GM19193 (cell line): ENCODE results near the gene ZDHHC8.

Experiments used
- POLR2A ChIP-seq: IDR thresholded peaks from 4 replicates; pipeline ENCODE4 v1.6.1; 2011; ENCODE audit not compliant: insufficient read depth, insufficient read length; ENCODE audit errors: extremely low read depth

Gene ZDHHC8

DNA sequence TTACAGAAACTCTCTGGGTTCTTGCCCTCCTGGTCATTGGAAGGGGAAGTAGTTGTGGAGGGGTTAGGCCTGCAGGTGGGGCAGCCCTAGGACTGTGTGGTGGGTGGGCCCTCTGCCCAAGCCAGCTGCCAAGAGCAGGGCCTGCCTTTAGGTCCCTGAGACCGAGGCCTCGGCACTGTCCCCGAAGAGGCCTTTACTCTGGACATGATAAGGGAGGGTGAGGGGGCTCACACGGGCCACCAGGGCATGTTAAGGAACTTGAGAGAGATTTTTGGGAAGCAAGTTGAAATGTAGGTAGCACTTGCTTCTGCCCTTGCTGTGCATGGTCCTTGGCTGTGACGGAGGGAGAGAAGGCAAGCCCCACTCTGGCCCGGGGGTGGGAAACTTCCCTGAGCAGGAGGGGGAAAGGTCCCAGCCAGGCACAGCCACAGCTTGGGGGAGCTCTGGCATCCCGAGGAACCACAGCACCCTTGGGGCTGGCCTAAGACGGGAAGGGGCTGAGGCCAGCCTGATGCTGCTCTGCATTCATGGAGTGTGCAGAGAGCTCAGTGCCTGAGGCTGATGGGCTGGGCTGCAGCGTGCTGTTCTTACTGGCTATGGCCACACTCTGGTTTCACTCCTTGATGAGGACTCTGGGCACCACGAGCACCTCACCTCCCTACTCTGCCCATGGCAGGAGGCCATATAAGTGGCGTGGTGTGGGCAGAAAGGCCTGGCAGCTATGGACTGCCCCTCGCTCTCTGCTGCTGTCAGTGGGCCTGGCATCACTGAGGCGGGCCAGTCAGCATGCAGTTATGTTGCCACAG is 23.4 kb upstream of the ZDHHC8 start:
- no peak for TF ChIP-seq POLR2A

DNA sequence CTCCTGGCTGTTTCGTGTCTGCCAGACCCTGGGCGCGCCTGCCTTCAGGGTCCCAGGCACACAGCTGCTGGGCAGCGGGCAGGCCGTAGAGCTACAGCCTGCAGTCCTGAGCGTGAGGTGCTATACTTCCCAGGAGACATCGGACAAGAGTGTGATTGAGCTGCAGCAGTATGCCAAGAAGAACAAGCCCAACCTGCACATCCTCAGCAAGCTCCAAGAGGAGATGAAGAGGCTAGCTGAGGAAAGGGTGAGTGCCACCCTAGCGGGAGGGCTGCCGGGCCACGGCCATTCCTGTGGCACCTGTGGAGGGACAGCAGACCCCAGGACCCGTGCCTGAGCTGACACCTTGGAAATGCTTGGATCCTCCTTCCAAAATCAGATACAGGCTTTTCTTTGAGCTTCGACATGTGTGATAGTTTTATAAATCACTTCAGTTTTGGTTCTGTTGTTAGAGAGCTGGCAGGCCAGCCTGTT is 22.8 kb upstream of the ZDHHC8 start:
- TF ChIP-seq POLR2A: no peak

DNA sequence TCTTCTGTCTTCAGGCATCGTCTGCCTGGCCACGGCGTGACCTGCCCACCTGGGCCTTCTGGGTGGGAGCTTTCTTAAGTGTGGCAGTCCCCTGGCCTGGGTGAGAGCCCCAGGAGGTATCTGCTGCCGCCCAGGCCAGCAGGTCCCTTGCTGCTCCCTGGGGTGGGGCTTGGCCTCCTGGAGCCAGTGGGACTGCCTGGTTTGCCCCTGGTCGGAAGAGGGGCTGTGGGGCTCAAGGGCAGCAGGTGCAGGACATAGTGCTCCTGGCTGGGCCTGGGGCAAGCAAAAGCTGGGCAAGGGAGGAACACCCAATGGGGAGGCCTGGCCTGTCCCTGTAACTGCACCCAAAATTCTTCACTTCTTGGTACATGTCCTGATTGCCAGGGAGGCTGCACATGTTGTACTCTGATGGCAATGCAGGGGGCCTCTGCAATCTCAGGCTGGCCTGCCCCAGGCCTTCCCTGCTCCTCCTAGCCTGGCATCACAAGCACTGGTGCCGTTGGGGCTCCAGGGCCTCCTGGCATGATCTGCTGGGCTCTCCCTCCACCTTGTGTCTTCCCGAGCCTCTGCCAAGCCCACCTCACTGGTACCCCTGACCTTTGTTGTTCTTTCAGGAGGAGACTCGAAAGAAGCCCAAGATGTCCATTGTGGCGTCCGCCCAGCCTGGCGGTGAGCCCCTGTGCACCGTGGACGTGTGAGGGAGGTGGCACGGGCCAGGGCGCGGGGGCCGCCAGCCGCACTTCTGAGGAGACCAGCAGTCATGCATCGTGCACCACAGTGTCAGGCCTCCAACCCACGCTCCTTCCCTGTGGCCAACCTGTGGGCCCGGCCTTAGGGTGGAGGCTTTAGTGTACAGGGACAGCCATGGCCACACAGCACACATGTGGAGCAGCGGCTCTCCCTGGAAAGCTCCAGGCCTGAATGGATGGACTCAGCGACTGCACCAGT is 21.9 kb upstream of the ZDHHC8 start:
- TF ChIP-seq POLR2A: peak; percentile 42

DNA sequence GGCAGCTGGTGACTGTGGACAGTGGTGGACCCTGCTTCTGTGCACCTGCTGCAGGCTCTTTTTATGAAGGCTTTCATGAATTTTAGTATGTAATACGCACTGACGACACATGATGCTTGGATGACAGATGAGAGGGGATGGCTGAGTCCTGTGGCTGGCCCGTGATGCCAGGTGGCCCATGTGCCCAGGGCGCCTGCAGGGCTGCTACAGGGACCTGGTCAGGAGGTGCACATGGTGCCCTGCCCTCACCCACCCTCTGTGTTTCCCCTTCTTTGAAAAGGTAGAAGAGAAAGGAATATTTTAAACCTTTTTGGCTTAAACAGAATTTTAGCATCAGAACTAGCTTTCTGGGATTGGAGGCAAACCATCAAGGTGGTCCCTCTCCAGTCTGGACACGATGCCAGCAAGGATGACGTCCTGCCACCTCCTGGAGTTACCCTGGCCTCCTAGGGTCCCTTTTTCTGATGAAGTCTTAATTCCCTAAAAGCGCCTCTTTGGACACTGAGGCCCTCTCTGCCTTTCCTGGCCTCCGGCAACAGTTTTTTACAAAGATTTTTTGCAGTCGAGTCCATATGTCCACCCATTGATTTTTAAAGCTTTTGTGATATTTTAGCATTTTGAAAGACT is 21.1 kb upstream of the ZDHHC8 start:
- TF ChIP-seq POLR2A: no peak

DNA sequence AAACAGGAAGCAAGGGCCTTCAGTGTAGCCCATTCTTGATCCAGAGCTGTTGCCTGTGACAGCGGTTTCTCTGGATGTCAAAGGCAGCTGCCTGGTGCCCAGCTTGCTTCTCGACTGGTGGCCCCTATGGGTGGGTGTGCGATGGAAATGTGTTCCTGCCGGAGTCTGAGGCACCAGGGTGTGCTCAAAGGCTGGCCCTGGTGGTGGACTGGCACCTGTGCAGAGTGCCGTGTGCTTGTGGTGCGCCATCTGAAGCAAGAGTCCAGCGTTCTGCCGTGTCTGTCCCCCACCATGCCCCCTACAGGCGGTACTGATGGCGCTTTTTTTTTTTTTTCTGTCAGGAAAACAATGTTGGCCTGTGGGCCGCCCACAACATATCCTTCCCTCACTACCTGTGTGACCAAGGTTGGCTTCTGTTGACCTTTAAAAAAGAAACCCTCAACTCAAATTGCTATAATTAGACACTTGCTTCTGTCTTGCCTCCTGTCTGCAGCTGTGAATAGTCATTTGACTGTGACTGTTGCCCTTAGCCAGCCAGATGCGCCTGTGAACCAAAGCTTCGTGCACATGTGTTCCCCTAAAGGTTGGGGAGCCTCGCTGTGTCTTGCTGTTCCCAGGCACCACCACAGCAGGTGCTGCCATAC is 20.4 kb upstream of the ZDHHC8 start:
- peak; percentile 39 for TF ChIP-seq POLR2A

DNA sequence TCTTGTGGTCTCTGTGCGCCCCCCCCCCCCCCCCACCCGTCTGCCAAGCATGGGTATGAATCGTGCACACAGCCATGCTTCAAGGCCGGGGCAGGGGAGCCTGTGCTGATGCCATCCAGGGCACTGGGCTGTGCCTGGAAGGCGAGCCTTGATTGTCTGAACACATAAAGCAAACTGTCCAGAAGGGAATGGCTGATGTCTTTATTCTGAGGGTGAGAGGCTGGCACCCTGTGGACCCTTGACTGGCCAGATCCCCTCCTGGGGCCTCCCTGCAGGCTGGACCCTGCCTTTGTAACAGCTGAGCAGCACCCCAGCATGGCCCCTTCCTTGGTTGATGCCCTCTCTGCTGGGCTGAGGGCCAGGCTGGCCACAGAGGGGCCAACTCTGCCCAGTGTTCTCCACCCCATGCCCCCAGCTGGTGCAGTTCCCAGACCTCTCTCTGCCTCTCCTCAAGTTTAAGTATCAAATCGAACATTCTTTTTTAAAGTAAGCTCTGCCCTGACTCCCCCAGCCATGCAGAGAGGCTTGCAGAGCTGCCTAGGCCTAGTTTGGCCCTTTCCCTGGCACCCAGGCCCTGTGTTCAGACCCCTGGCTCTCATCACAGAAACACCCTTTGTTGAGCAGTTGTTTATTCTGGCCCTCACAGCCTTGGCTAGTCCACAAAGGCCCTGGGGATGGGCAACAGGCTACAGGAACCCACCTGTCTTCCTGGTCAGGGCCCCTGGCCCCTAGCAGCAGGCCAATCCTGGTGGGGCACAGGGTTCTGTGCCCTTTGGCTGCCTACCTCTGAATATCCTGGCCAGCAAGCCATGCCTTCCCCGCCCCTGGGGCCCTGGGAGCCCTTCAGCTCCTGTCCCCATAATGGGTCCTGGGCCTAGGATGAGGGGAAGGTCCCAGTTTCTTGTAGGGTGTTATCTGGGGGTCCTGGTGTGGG is 19.6 kb upstream of the ZDHHC8 start:
- TF ChIP-seq POLR2A: no peak

DNA sequence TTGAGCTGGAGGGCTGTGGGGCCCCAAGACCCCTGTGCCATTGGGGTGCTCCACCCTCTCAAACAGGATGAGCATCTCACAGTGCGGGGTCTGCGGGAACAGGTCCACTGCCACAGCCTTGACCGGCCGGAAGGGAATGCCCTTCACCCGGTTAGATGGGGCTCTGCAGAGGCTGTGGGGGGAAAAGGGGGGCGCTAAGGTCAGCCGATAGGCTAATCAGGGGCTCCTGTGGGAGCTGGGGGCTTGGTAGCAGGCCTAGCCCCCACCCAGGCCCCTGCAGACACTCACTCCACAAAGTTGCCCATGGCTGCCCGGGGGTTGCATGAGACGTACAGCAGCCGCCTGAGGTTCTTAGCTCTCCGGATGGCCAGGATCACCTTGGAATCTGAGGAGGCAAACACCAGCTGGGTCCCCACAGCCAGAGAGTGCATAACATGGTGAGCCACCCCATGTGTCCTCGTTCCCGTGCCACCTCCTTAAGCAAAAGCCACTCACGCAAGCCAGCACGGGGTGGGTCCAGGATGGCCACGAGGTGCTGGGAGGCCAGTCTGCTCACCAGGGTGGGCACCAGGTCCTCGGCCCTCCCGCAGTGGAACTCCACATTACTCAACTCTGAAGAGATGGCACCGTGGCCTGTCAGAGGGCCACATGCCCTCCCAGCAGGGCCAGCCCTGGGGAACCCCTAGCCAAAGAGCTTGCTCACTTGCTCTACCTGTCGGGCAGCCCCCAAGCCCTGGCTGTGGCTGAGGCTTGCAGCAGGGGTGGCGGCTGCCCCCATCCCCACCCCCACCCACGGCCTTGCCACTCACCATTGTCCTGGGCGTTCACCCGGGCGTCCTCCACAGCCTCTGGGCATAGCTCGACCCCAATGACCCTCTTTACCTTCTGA is 18.7 kb upstream of the ZDHHC8 start:
- TF ChIP-seq POLR2A: no peak

DNA sequence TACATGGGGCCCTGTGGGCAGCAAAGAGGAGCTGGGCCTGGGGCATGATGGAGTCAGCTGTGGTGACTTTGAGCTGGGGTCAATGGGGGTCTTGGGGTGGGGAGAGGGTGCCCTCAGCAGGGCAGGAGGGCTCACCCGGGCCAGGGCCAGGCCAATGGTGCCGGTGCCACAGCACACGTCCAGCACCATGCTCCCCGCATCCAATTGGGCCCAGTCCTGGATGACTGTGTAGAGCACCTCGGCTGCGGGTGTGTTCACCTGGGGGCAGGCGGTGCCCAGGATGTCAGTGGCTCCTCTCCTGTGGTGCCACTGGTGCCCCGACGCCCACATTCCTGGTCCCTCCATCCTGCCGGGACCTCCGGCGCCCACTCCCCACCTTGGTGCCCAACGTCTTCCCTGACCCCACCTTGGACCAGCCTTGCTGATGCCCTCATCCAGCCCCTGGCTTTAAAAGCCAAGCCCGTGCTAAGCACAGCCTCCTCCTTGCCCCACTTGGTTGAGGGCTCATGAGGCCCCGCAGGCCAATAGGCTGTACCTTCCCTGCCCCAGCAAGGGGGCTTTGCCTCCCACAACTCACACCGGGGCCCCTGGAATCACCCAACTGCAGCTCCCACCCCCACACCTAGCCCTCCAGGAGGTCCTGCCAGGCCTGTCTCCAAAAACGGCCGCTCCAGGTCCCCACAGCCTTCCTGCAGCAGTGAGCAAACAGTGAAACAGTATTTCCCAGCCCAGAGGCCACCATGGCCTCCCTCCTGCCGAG is 17.9 kb upstream of the ZDHHC8 start:
- TF ChIP-seq POLR2A: no peak

DNA sequence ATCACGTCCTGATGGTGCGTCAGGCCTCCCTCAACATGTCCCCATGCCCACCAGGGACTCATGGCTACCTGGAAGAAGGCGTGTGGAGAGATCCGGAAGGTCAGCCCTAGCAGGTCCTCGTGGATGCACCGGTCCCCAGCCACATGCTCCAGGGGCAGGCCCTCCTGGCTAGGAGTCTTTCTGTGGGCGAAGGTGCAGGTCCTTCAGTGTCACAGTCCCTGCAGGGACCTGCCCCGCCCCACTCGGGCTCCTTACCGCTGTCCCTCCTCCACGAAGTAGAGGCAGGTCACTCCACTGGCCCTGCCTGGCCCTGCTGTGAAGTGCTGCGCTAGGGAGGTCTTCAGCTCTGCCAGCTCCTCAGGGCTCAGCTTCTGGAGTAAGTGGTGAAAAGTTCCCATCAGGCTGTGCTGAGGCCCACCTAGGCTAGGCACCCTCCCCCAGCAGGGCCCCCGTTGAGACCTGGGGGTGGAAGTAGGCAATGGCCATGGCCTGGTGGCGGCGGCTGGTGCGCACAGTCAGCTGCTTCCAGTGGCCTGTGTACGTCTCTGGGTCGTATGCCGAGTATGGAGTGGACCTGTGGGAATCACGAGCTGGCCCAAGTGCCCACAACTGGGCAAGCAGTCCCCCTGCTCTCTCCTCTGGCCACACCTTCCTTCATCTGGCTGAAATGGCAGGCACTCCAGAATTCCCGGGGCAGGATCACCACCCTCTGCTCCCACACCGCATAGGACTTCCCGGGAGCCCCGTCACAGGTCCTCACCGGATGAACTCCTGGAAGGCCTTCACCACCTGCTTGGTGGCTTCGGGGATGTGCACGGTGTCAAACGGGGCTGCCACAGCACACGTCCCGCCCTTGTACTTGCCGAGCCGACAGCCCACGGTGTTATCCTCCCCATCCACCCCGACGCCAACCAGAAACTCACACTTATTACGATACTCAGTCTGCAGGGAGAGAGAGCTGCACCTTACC is 16.8 kb upstream of the ZDHHC8 start:
- no peak for TF ChIP-seq POLR2A

DNA sequence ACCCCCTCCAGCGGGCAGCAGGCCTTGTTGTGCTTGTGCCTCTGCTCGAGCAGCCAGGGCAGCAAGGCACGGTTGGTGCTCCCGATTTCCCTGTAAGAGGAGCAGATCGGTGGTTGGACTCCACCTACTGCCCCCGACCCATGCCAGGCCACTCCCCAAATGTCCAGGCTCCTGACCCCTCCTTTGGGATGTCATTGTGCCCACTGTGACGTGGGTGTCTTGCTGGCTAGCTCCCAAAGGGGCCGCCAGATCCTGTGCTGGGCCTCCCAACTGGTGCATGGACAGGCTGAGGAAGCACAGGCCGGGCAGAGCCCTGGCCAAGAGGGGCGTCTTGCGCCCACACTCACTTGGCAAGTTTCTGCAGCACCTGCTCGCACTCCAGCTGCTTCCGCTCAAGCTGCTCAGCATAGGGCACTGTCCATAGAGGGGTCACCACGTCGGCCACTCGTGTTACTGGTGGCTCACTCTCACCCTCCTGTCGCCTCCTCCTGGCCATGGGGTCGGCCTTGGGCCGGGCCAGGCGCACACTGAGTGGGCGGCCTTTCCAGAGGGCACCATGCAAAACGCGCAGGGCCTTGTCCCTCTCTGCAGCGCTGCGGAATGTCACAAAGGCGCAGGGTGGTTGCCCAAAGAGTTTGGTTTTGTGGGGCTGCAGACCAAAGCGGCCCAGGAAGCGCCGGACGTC is 15.8 kb upstream of the ZDHHC8 start, which contains the start of gene RANBP1:
Gene RANBP1 (plus strand): TSS at position 414 of the 685 bp plus-strand sequence. CDS start 81 bp downstream, at position 495.
- no peak for TF ChIP-seq POLR2A

DNA sequence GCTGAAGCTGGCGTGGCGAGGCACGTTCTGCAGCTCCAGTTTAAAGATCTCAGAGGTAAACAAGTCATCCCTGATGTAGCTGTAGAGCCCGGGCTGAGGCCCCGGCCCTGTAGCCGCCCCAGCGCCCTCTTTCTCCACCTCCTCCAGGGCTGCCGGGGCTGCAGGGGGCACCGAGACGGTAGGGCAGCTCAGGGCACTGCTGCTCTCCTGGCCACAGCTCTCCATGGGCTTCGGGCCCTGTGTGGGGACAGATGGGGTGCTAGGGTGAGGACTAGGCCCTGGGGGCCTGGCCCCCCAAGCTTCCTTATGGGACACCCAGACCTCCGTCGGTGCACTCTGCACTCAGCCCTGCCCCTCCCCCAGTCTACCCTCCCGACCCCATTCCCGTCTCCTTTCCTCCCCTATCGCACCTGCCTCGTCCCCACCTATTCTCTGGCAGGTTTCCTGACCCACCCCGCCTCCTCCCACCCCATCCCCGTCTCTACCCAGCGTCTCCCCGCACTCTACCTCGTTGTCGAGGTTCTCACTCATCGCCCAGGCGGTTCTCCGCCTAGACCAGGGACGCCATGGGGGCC is 15.1 kb upstream of the ZDHHC8 start:
- no peak for TF ChIP-seq POLR2A
